DND-41 (cell line): ENCODE data around the gene CCDC24.

Experiments used
- ATAC-seq: fragments of 200-7000 bp; cut with Tn5 transposase; 3 replicates; pipeline ENCODE4 v1.9.1; 2021; ENCODE audit warnings: low read depth; ENCODE audit not compliant: insufficient read depth
- DNase-seq: peaks from one replicate; pipeline ENCODE4 v3.0.0-alpha.2; 2020
- H2AFZ ChIP-seq: 2 replicates; pipeline ENCODE4 v1.6.0; 2012; ENCODE audit warnings: low read depth, low read length
- H3K27ac ChIP-seq: 2 replicates; pipeline ENCODE4 v1.5.1; 2012; ENCODE audit warnings: low read length, inconsistent platforms
- H3K27me3 ChIP-seq: fragments of 200-600 bp; sonication (generic); 2 replicates; pipeline ENCODE4 v1.6.0; 2012; ENCODE audit warnings: low read length, mild to moderate bottlenecking, inconsistent platforms; ENCODE audit not compliant: insufficient read depth, poor library complexity
- H3K36me3 ChIP-seq: 2 replicates; pipeline ENCODE4 v1.5.1; 2012; ENCODE audit warnings: low read length, inconsistent platforms; ENCODE audit not compliant: insufficient read depth
- H3K4me1 ChIP-seq: 2 replicates; pipeline ENCODE4 v1.5.1; 2012; ENCODE audit warnings: mild to moderate bottlenecking, low read length; ENCODE audit not compliant: insufficient read depth
- H3K4me2 ChIP-seq: 2 replicates; pipeline ENCODE4 v1.6.0; 2012; ENCODE audit warnings: mild to moderate bottlenecking, moderate library complexity, low read length, inconsistent platforms; ENCODE audit not compliant: insufficient read depth
- H3K4me3 ChIP-seq, 2 experiments: fragments of 200-600 bp in 1 of 2; shearing (Covaris generic) in 1 of 2; 2 replicates each; pipeline ENCODE4 v1.5.1; 2012 to 2016; ENCODE audit warnings: inconsistent platforms in 2 of 2, low read length in 2 of 2, mild to moderate bottlenecking in 2 of 2, low read depth in 1 of 2, moderate library complexity in 1 of 2
- H3K79me2 ChIP-seq: 2 replicates; pipeline ENCODE4 v1.6.0; 2012; ENCODE audit warnings: low read length, inconsistent platforms; ENCODE audit not compliant: insufficient read depth
- H3K9ac ChIP-seq: 2 replicates; pipeline ENCODE4 v1.6.0; 2012; ENCODE audit warnings: low read depth, mild to moderate bottlenecking, inconsistent platforms, low read length, moderate library complexity
- H3K9me3 ChIP-seq: 2 replicates; pipeline ENCODE4 v1.5.1; 2012; ENCODE audit warnings: low read length, moderate library complexity, mild to moderate bottlenecking, inconsistent platforms; ENCODE audit not compliant: insufficient read depth, severe bottlenecking
- H4K20me1 ChIP-seq: 2 replicates; pipeline ENCODE4 v1.6.0; 2012; ENCODE audit warnings: low read length; ENCODE audit not compliant: insufficient read depth
- CTCF ChIP-seq: IDR thresholded peaks from 2 replicates; pipeline ENCODE4 v1.5.1; 2012; ENCODE audit warnings: borderline replicate concordance, low read length, moderate library complexity, mild to moderate bottlenecking; ENCODE audit not compliant: poor library complexity, severe bottlenecking; ENCODE audit errors: extremely low read depth
- EZH2 ChIP-seq: IDR thresholded peaks from 3 replicates; pipeline ENCODE4 v1.6.1; 2012; ENCODE audit warnings: borderline replicate concordance, low read depth, mild to moderate bottlenecking, moderate library complexity, low read length, inconsistent platforms; ENCODE audit not compliant: severe bottlenecking

The CCDC24 gene

GRCh38 chr1:44035726-44036408 lies 44.5 kb downstream of the CCDC24 start:
- Histone ChIP-seq H3K9me3 (no peaks in the 10 kb centered on the region), H3K9ac (no peak overlapping the region), H2AFZ (no peak overlapping the region), H4K20me1 (no peaks in the 10 kb centered on the region; the same call in 1 of the 2 replicates), H3K36me3 (no peaks in the 10 kb centered on the region), H3K79me2 (no peaks in the 10 kb centered on the region), H3K4me1 (peaks cover 12% of the 10 kb centered on the region), H3K4me3 (no peak overlapping the region), H3K27ac (no peak overlapping the region), H3K27me3 (peaks cover 12% of the 10 kb centered on the region), H3K4me2 (no peak overlapping the region)
- DNase-seq (no peak), ATAC-seq (no peak)
- TF ChIP-seq CTCF, result no peak
- TF ChIP-seq EZH2, result no peak

GRCh38 chr1:44036409-44037139 lies 45.2 kb downstream of the CCDC24 start:
- H3K27ac ChIP-seq, result no peak overlapping the region
- no peaks in the 10 kb centered on the region for H3K36me3 ChIP-seq
- H3K27me3 ChIP-seq, result peaks cover 5% of the 10 kb centered on the region
- TF ChIP-seq EZH2 (no peak), CTCF (peak; percentile 91)
- no peaks in the 10 kb centered on the region for H3K79me2 ChIP-seq
- no peaks in the 10 kb centered on the region; the same call in 1 of the 2 replicates for H4K20me1 ChIP-seq
- H3K9ac ChIP-seq, result no peak overlapping the region
- no peak overlapping the region for H2AFZ ChIP-seq
- H3K4me3 ChIP-seq, result no peak overlapping the region
- H3K9me3 ChIP-seq, result no peaks in the 10 kb centered on the region
- DNase-seq (peak; percentile 73), ATAC-seq (peak; percentile 87)
- no peak overlapping the region for H3K4me2 ChIP-seq
- peaks cover 5% of the 10 kb centered on the region for H3K4me1 ChIP-seq

GRCh38 chr1:44037154-44037553 lies 45.8 kb downstream of the CCDC24 start:
- no peak overlapping the region for H3K9ac ChIP-seq
- no peaks in the 10 kb centered on the region for H3K79me2 ChIP-seq
- no peak for DNase-seq
- no peak overlapping the region for H3K4me2 ChIP-seq
- H2AFZ ChIP-seq, result no peak overlapping the region
- H3K9me3 ChIP-seq, result no peaks in the 10 kb centered on the region
- H3K4me3 ChIP-seq, result no peak overlapping the region
- no peaks in the 10 kb centered on the region; the same call in 1 of the 2 replicates for H4K20me1 ChIP-seq
- no peaks in the 10 kb centered on the region for H3K27me3 ChIP-seq
- TF ChIP-seq EZH2, result no peak
- no peak for TF ChIP-seq CTCF
- ATAC-seq, result no peak
- no peaks in the 10 kb centered on the region for H3K4me1 ChIP-seq
- H3K27ac ChIP-seq, result no peak overlapping the region
- H3K36me3 ChIP-seq, result no peaks in the 10 kb centered on the region
